SK-N-SH treated with all-trans-retinoic acid at 6 μM for 48 hours (cell line): ENCODE measurements around the gene TTBK1.

ENCODE experiments used
- ESRRG ChIP-seq: fragments of 250-450 bp; sonication (Bioruptor Pico); IDR thresholded peaks from 2 replicates; pipeline ENCODE4 v1.6.1; 2021; ENCODE audit warnings: mild to moderate bottlenecking
- ISL1 ChIP-seq: fragments of 250-450 bp; sonication (Bioruptor Pico); IDR thresholded peaks from 2 replicates; pipeline ENCODE4 v2.1.2; 2022; ENCODE audit warnings: mild to moderate bottlenecking, moderate library complexity
- PATZ1 ChIP-seq: fragments of 250-450 bp; sonication (Bioruptor Pico); IDR thresholded peaks from 2 replicates; pipeline ENCODE4 v1.8.0; 2020; ENCODE audit warnings: mild to moderate bottlenecking, moderate library complexity, borderline replicate concordance
- RARB ChIP-seq: fragments of 250-450 bp; sonication (Bioruptor Pico); IDR thresholded peaks from 2 replicates; pipeline ENCODE4 v1.8.0; 2021; ENCODE audit warnings: mild to moderate bottlenecking, moderate library complexity
- SNAI2 ChIP-seq: fragments of 250-450 bp; sonication (Bioruptor Pico); IDR thresholded peaks from 2 replicates; pipeline ENCODE4 v1.5.0; 2020; ENCODE audit warnings: mild to moderate bottlenecking, moderate library complexity
- TCF4 ChIP-seq: fragments of 250-450 bp; sonication (Bioruptor Pico); IDR thresholded peaks from 2 replicates; pipeline ENCODE4 v1.8.0; 2021; ENCODE audit warnings: mild to moderate bottlenecking, moderate library complexity, borderline replicate concordance

- no peak for TF ChIP-seq ESRRG (CRISPR knock-in tag)
- TF ChIP-seq PATZ1 (CRISPR knock-in tag) = no peak
- no peak for TF ChIP-seq SNAI2 (CRISPR knock-in tag)
- no peak for TF ChIP-seq RARB (CRISPR knock-in tag)
- no peak for TF ChIP-seq TCF4 (CRISPR knock-in tag)
- TF ChIP-seq ISL1 (CRISPR knock-in tag) = no peak
These were observed 44.7 kb downstream of the TTBK1 start for GRCh38 chr6:43287717-43288679.
